Activated CD8-positive, alpha-beta memory T cell treated with anti-CD3 and anti-CD28 coated beads for 1 hour (primary cell): ENCODE measurements around the gene LMO1.

Experiments
- DNase-seq, 2 donors: peaks; one replicate each; pipeline ENCODE4 v3.0.0-alpha.2; 2020; ENCODE audit warnings: low read depth in 1 of 2; ENCODE audit errors: extremely low read depth in 1 of 2

LMO1 gene

DNA sequence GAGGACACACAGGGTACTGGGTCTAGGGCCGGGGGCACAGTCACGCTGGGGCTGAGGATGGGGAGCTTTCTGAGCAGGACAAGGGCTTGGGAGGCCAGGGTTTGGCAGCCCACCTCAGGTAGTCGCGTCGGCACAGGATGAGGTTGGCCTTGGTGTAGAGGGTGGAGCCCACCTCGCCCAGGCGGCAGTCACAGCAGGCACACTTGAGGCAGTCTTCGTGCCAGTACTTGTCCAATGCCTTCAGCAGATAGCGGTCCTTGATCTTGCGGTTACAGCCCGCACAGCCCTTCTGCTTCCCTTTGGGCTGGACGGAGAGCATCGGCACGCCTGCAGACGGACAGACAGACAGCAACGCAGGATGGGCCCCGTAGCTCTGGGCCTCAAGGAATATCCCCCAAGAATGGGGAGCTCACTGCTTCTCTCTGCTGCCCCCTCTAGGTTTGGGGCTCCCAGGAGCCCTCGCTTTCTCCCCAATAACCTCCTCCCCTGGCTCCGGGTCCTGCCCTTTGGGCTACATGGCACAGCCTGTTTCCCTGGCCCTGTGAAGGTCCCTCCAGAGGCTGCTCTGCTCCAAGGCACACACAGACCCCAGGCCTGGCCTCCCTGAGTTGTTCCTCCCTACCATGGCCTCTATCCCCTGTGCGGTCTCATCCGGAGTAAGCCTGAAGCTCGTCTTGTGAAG is 33.4 kb downstream of the LMO1 start:
- DNase-seq: no peak

GRCh38 chr11:8229299-8230177 is 34.1 kb downstream of the LMO1 start:
- no peak for DNase-seq

DNA sequence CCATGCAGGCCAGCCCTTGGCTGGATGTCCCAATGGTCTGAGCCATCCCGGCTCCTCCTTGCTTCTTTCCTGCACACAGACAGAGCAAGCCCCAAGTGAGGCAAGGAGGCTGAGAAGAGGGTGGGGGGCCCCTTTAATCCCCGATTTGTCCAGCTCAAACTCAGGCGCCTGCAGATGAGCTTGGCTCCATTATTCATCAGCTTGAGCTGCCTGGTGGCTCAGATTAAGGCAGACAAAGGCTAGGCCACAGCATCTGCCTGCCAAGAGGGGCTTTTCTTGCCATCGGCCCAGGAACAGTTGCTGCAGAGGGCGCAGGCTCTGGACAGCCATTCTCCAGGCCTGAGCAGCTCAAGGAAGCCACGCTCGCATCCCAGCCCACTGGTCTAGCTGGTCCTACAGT is 35.4 kb downstream of the LMO1 start:
- DNase-seq: no peak

GRCh38 chr11:8227156-8228152 is 36.2 kb downstream of the LMO1 start:
- DNase-seq: no peak

DNA sequence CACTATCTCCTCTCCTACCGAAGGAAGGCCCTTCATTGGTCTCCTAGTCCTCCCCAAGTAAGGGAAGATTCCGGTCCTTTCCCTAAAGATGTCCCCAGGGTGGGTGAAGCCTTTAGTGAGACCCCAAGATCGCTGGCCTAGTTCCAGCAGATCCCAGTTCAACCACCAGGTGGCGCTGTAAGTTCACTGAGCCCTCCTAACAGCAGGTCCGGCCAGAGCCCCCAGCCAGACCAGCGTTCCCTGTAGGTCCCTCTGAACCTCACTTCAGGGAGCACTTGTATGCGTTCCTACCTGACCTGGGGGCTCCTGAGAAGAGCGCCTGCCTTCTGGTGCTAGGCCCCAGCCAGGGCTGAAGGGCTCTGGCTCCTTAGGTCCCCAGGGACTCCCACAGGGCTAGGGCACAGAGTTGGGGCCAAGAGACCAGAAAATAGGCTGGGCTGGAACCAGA is 38.1 kb downstream of the LMO1 start:
- DNase-seq: peak; percentile 26 to 58

DNA sequence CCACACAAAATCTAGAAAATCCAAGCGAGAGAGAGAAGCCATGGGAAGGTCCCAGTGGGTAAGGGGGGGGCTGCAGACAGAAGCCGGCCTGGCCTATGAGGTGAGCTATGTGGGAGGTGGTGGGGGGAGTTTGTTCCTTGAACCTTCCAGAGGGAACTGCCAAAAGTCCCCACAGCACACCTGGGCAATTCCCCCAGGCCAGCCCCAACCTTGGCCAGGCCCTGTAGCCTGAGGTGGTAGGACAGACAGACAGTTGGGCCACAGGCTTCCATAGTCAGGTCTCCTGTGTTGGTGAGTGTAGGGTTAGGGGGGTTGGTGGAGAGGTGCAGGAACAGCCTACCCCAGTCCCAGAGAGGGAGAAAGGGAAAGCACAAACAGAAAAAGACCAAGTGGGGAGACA is 39.0 kb downstream of the LMO1 start:
- no peak for DNase-seq

DNA sequence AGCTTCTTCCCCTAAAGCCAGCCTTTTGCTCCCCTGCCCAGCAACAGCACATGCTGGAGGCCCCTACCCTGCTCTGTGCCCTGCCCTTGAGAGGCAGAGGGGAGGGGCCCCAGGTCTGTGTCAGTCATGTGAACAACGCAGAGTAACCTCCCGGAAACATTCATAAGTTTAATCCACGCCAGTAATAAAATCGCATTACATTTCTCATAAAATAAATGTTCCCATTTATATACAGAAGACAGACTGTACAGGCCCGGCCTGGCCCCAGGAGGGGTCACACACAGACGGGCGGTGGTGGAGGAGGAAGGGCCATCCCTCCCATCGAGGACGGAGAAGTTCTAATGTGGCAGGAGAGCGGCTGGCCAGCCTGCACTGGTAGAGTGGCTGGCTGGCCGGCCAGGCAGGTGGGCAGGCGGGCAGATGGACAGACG is 39.5 kb downstream of the LMO1 start:
- DNase-seq: no peak

DNA sequence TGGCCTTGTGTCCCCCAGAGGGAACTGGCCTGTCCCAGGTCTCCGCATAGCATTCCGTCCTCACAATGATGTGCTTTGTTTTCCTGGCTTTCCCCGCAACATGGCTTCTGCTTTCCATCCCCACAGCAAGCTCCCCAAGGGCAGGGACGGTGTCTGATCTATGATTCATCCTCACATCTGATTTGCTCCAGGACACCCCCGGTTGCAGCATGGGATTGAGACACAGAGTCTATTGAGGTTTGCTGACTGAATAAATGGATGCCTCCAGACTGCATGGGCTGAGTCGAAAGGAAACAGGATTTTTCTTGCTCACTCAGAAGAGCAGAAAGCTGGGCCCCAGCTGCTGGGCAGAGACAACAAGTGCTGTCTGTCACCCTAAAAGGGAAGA is 40.2 kb downstream of the LMO1 start:
- no peak for DNase-seq

DNA sequence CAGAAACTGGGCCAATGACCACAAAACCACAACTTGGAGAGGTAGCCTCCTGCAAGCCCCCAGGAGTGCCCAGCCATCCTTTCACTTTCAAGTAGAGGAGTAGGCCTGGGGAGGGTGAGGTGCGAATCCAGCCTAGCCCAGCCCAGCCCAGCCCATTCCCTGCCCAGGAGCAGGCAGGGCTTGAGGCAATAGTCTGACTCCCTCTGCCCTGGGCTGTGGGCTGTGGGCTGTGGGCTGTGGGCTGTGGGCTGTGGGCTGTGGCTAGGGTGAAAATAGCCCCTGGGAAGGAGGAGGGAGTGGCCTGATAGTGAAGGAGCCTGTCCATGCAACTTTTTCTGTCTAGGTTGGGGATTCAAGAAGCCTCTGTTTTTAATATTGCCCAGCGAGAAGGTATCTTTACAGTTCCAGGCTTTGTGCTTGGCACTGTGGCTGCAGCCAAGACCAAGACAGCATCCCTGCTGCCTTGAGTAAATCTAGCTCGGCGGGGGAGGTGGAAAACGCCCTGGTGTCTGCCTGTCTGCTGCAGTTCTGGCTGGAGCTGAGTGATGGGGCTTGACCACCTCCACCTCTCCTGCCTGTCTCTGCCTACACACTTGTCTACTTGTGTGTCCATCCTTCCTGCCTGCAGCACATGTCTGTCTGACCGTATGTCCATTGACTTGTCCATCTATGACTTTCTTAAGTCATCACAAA is 40.7 kb downstream of the LMO1 start:
- DNase-seq: no peak

- no peak for DNase-seq
Measured at GRCh38 chr11:8221917-8222495, 41.7 kb downstream of the LMO1 start.

GRCh38 chr11:8221046-8221723 is 42.5 kb downstream of the LMO1 start:
- DNase-seq: no peak

DNA sequence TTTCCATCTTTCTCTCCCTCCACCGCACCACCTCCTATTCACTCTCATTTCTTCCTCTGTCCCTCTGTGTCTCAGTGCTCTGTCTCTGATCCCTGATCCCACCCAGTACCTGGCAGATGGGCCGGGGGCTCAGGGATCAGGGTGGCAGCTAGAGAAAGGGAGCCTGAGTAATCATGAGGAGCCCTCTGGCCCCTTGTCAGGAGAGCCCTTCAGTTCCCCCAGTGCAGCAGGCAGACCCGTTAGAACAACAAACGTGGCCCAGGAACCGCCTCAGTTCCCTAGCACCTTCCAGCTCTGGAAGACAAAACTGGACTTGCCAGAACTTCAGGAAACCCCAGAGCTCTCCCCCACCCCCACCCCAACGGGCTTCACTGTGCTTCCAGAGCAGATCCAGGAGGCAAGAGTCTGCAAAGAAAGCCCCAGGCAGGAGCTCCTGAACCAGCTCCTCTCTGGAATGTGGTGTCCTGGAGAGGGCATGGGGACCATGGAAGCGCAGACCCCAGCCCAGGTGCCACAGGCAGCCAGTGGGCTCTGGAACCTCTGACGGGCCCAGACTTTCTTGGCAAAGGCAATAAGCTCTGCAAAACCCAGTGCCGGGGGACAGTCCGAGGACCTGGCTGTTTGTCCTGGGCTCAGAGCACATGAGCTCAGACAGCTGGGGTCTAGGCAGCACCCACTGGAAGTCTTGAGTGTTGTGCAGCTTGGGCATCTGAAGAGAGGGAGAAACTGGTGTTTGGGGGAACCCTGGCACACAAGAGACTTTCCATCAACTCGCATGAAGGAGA is 43.2 kb downstream of the LMO1 start:
- no peak for DNase-seq

DNA sequence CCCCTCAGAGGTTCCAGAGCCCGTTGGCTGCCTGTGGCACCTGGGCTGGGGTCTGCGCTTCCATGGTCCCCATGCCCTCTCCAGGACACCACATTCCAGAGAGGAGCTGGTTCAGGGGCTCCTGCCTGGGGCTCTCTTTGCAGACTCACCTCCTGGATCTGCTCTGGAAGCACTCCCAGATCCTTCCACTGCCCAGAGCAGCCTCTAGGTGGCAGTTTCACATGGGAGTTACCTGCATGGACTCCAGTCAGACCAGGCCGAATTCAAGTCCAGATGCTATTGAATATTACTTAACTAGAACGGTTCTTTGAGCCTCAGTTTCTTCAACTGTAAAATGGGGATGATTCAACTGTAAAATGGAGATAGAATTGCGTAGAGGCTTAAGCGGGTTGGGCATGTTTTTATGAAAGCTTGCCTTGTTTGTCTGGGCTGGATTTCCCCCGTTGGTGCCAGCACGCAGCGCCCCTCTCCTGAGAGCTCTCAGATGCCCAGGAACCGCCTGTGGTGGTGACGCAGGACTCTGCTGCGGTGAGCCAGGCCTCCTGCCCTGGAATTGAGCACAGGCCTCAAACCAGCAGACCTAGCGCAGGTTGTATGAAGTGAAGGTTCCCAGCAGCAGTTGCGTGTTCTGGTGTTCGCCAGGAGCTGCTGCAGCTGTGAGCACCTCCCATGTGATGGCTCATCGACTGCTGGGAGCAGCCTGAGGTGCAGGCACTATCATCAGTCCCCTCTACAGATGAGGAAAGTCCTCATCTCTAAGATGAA is 44.2 kb downstream of the LMO1 start:
- DNase-seq: no peak

GRCh38 chr11:8218840-8219239 is 44.8 kb downstream of the LMO1 start:
- DNase-seq: no peak

DNA sequence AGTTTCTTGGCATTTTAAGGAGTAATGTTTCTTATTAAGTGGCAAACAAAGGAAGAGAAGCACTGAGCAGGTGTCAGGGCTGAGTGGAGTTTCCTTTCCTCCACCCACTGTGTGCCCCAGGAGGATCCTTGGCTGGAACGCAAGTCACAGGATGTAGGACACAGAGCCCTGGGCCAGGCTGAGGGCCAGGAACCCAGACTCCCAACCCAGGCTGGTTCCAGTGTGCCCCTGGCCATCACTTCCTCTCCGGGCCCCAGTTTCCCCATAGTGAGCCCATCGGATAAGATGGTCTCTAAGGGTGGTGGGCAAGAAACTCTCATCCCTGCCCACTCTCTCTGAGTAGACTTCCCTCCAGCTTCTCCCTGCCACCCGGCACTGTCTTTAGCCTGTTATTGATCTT is 45.3 kb downstream of the LMO1 start:
- no peak for DNase-seq

- no peak for DNase-seq
Measured at GRCh38 chr11:8217926-8218325, 45.8 kb downstream of the LMO1 start.

GRCh38 chr11:8217136-8217535 is 46.5 kb downstream of the LMO1 start:
- DNase-seq: no peak

GRCh38 chr11:8213376-8213775 is 50.3 kb downstream of the LMO1 start:
- no peak for DNase-seq
